GM12801 (cell line): ENCODE measurements around the gene UBFD1.

Source experiments
- CTCF ChIP-seq: IDR thresholded peaks from one replicate; pipeline ENCODE4 v1.5.1; 2011; ENCODE audit warnings: control low read depth; ENCODE audit not compliant: insufficient read length; ENCODE audit errors: extremely low read depth

Gene UBFD1

DNA sequence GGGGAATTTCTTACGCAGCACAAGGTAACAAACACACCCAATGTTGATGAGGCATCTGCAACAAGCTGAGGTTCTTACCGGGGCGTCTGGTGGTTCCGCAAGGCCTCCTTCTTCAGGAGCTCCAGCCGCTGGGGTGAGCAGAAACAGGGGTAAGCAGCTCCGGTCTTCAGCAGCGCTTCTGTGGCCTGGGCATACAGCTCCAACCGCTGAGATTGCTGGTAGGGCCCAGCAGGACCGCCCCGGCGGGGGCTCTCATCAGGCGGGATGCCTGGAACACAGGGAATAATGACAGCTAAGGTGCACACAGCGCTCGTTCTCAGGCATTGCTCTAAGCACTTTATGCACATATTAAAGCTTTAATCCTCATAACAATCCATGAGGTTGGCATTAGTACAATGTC, 13.1 kb upstream of the UBFD1 start:
- TF ChIP-seq CTCF = no peak

GRCh38 chr16:23549938-23550337, 7.6 kb upstream of the UBFD1 start:
- no peak for TF ChIP-seq CTCF

DNA sequence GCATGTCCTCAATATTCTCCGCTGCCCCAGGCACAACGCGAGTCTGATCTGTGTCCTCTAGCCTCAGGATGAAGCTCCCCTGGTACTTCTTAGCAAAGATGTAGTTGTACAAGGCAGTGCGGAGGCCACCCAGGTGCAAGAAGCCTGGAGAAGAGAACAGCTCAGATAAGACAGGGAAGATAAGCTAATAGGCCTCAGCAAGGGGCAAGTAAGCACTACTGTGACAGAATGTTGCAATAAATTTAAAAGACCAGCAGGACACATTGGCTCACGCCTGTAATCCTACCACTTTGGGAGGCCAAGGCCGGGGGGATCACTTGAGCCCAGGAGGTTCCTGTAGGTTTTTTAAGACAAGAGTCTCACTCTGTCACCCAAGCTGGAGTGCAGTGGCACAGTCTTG, 5.4 kb upstream of the UBFD1 start:
- TF ChIP-seq CTCF = no peak

- TF ChIP-seq CTCF = no peak
Observed at GRCh38 chr16:23554536-23554935, 3.0 kb upstream of the UBFD1 start.

GRCh38 chr16:23557779-23558702, 514 bp downstream of the UBFD1 start:
- TF ChIP-seq CTCF = no peak

DNA sequence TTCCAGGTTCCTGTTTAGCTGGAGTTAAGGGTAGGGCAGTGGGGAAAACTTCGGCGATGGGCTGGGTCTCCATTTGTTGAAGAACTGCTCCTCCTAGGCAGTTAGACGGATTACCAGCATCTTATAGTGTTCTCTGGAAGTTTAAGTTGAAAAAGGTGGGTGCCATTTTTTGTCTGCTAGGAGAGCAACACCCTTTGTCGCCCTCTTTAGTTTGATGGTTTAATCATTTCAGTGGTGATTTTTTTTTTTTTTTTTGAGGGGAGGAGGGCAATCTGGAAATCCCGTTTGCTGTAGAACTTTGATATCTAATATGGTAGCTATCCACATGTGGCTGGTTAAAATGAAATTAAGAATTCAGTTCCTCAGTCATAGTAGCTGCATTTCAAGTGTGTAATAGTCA, 4.1 kb downstream of the UBFD1 start:
- no peak for TF ChIP-seq CTCF

DNA sequence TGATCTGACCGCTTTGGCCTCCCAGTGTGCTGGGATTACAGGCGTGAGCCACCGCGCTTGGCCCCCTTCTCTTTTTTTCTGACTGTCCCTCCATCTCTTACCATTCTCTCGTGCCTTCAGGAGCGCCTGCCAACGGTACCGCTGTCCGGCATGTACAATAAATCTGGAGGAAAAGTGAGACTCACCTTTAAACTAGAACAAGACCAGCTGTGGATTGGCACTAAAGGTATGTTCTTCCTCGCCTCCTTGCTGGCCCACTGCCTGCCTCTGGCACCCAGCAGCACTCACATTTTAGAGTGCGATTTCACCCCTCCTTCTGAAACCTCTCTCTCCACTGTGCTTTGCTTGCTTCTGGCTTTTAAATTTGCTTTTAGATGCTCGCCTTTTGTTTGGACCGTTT, 5.0 kb downstream of the UBFD1 start:
- no peak for TF ChIP-seq CTCF
